Activated CD4-positive, alpha-beta memory T cell treated with anti-CD3 and anti-CD28 coated beads, Interleukin-2, amount 10 ng/mL, durations not matched to agents 7 days and 5 days (primary cell): ENCODE data around the gene IGSF8. TPM values are rescaled to one million over a fixed set of nuclear protein-coding genes. Genes with fewer than 3 reads are reported as not detected.

Experiments used
- CTCF ChIA-PET: fragments of 350-600 bp; sonication (Branson Sonifier 250); formaldehyde crosslinking; loops from one replicate; lab custom pipeline; 2021; ENCODE audit warnings: antibody characterized with exemption, inconsistent platforms; lab: Charles Lee
- POLR2A ChIA-PET: fragments of 350-600 bp; sonication (Branson Sonifier 250); formaldehyde crosslinking; loops from one replicate; lab custom pipeline; 2021; ENCODE audit warnings: antibody characterized with exemption; lab: Charles Lee
- DNase-seq: peaks from one replicate; pipeline ENCODE4 v3.0.0-alpha.2; 2020
- H3K27ac Mint-ChIP-seq: one replicate; pipeline ENCODE4 v1.8.0; 2021; ENCODE audit warnings: mild to moderate bottlenecking, mixed read lengths
- H3K27me3 Mint-ChIP-seq: one replicate; pipeline ENCODE4 v1.8.0; 2021; ENCODE audit warnings: mixed read lengths
- H3K36me3 Mint-ChIP-seq: one replicate; pipeline ENCODE4 v1.8.0; 2021; ENCODE audit warnings: low read depth, mixed read lengths
- H3K4me1 Mint-ChIP-seq: one replicate; pipeline ENCODE4 v1.8.0; 2021; ENCODE audit warnings: mixed read lengths
- H3K4me3 Mint-ChIP-seq: one replicate; pipeline ENCODE4 v1.8.0; 2021; ENCODE audit warnings: mild to moderate bottlenecking, mixed read lengths
- H3K9me3 Mint-ChIP-seq: one replicate; pipeline ENCODE4 v1.8.0; 2021; ENCODE audit warnings: mixed read lengths
- total RNA-seq, 2 experiments: library from RNA; stranded (reverse); gene quantifications; one replicate each; pipeline ENCODE4 v1.2.3, GENCODE V29; 2021

Gene IGSF8
- total RNA-seq, 2 experiments from 2014 or later, result 30.5 to 31.6 TPM

GRCh38 chr1:160078512-160079195 is 19.8 kb downstream of the IGSF8 start:
- POLR2A ChIA-PET, result interaction anchor here (1.1 to 1.6 kb wide), 5 partner anchors 9 to 153 kb away, joined by 3 to 6 read pairs (median 4); partner anchors contain the start of genes IGSF8 and TAGLN2
- CTCF ChIA-PET, result interaction anchor here (0.5 to 10.1 kb wide), 35 partner anchors 8 to 269 kb away, joined by 3 to 112 read pairs (median 4); partner anchors contain the start of genes IGSF8, KCNJ10 and PIGM
- DNase-seq, result peak; percentile 71
- no peaks in the 10 kb centered on the region for H3K4me1 Mint-ChIP-seq
- no peak overlapping the region for H3K27ac Mint-ChIP-seq
- H3K36me3 Mint-ChIP-seq, result no peaks in the 10 kb centered on the region
- H3K4me3 Mint-ChIP-seq, result no peak overlapping the region
- H3K9me3 Mint-ChIP-seq, result no peaks in the 10 kb centered on the region
- H3K27me3 Mint-ChIP-seq, result peaks cover 63% of the 10 kb centered on the region

- H3K27ac Mint-ChIP-seq, result no peak overlapping the region
- CTCF ChIA-PET, result interaction anchor here (0.6 to 10.1 kb wide), 17 partner anchors 9 to 1102 kb away, joined by 3 to 112 read pairs (median 7); partner anchors contain the start of gene IGSF8
- H3K9me3 Mint-ChIP-seq, result no peaks in the 10 kb centered on the region
- POLR2A ChIA-PET, result interaction anchor here (1.2 to 1.6 kb wide), 3 partner anchors 9 to 31 kb away, joined by 3 to 5 read pairs (median 3); no protein-coding TSS in a partner anchor
- peaks cover 58% of the 10 kb centered on the region for H3K27me3 Mint-ChIP-seq
- DNase-seq, result no peak
- no peaks in the 10 kb centered on the region for H3K4me1 Mint-ChIP-seq
- H3K4me3 Mint-ChIP-seq, result no peak overlapping the region
- H3K36me3 Mint-ChIP-seq, result no peaks in the 10 kb centered on the region
Observed at GRCh38 chr1:160077486-160077885, 20.9 kb downstream of the IGSF8 start.

- ChIA-PET POLR2A (interaction anchor here (1.4 kb wide), 1 partner anchor 10 kb away, joined by 3 read pairs; no protein-coding TSS in a partner anchor), CTCF (interaction anchor here (1.3 to 10.1 kb wide), 3 partner anchors 11 to 303 kb away, joined by 3 to 112 read pairs (median 79); no protein-coding TSS in a partner anchor)
- Mint-ChIP-seq H3K36me3 (no peaks in the 10 kb centered on the region), H3K9me3 (no peaks in the 10 kb centered on the region), H3K4me3 (no peak overlapping the region), H3K4me1 (peaks cover 7% of the 10 kb centered on the region), H3K27ac (no peak overlapping the region), H3K27me3 (peaks cover 58% of the 10 kb centered on the region)
- DNase-seq, result no peak
Observed at GRCh38 chr1:160076295-160076694, 22.1 kb downstream of the IGSF8 start.

GRCh38 chr1:160075836-160076235 is 22.6 kb downstream of the IGSF8 start:
- no peak for DNase-seq
- no peaks in the 10 kb centered on the region for H3K9me3 Mint-ChIP-seq
- H3K4me1 Mint-ChIP-seq, result peaks cover 8% of the 10 kb centered on the region
- ChIA-PET CTCF (interaction anchor here (1.3 to 10.1 kb wide), 3 partner anchors 11 to 303 kb away, joined by 3 to 112 read pairs (median 79); no protein-coding TSS in a partner anchor), POLR2A (interaction anchor here (1.4 kb wide), 1 partner anchor 11 kb away, joined by 3 read pairs; no protein-coding TSS in a partner anchor)
- no peak overlapping the region for H3K4me3 Mint-ChIP-seq
- no peaks in the 10 kb centered on the region for H3K36me3 Mint-ChIP-seq
- H3K27ac Mint-ChIP-seq, result no peak overlapping the region
- H3K27me3 Mint-ChIP-seq, result peaks cover 55% of the 10 kb centered on the region

GRCh38 chr1:160074865-160075264 is 23.6 kb downstream of the IGSF8 start:
- ChIA-PET CTCF (interaction anchor here (1.2 to 10.1 kb wide), 3 partner anchors 9 to 29 kb away, joined by 3 to 112 read pairs (median 79); no protein-coding TSS in a partner anchor), POLR2A (no interaction called here)
- Mint-ChIP-seq H3K4me3 (no peak overlapping the region), H3K36me3 (no peaks in the 10 kb centered on the region), H3K4me1 (peaks cover 15% of the 10 kb centered on the region), H3K9me3 (no peaks in the 10 kb centered on the region), H3K27ac (no peak overlapping the region), H3K27me3 (peaks cover 53% of the 10 kb centered on the region)
- no peak for DNase-seq

GRCh38 chr1:160071289-160071688 is 27.1 kb downstream of the IGSF8 start:
- Mint-ChIP-seq H3K9me3 (no peaks in the 10 kb centered on the region), H3K27me3 (peaks cover 60% of the 10 kb centered on the region), H3K4me3 (no peak overlapping the region), H3K27ac (no peak overlapping the region), H3K4me1 (peaks cover 18% of the 10 kb centered on the region), H3K36me3 (no peaks in the 10 kb centered on the region)
- POLR2A ChIA-PET, result no interaction called here
- CTCF ChIA-PET, result interaction anchor here (0.6 to 10.1 kb wide), 5 partner anchors 8 to 66 kb away, joined by 3 to 79 read pairs (median 8); no protein-coding TSS in a partner anchor
- no peak for DNase-seq

- no peak overlapping the region for H3K27ac Mint-ChIP-seq
- ChIA-PET CTCF (interaction anchor here (1.8 to 10.1 kb wide), 3 partner anchors 9 to 24 kb away, joined by 8 to 79 read pairs (median 12); no protein-coding TSS in a partner anchor), POLR2A (interaction anchor here (1.3 kb wide), 1 partner anchor 23 kb away, joined by 3 read pairs; no protein-coding TSS in a partner anchor)
- peaks cover 18% of the 10 kb centered on the region for H3K4me1 Mint-ChIP-seq
- no peaks in the 10 kb centered on the region for H3K9me3 Mint-ChIP-seq
- H3K4me3 Mint-ChIP-seq, result peak overlapping the region; percentile 69
- DNase-seq, result peak; percentile 46
- H3K27me3 Mint-ChIP-seq, result peaks cover 64% of the 10 kb centered on the region
- H3K36me3 Mint-ChIP-seq, result no peaks in the 10 kb centered on the region
Observed at GRCh38 chr1:160070243-160071163, 27.9 kb downstream of the IGSF8 start.

- Mint-ChIP-seq H3K4me3 (peak within 1 kb of the TSS; percentile 69), H3K27ac (no peak within 1 kb of the TSS), H3K9me3 (no peaks in the 10 kb centered on the region), H3K27me3 (peaks cover 62% of the 10 kb centered on the region), H3K4me1 (peaks cover 18% of the 10 kb centered on the region), H3K36me3 (no peaks in the 10 kb centered on the region)
- ChIA-PET POLR2A (interaction anchor here (1.3 kb wide), 1 partner anchor 23 kb away, joined by 3 read pairs; no protein-coding TSS in a partner anchor), CTCF (interaction anchor here (1.8 to 10.1 kb wide), 2 partner anchors 10 to 17 kb away, joined by 12 to 79 read pairs; no protein-coding TSS in a partner anchor)
- no peak for DNase-seq
Observed at GRCh38 chr1:160069460-160070231, 28.8 kb downstream of the IGSF8 start, which contains the start of gene KCNJ10. KCNJ10 (minus strand) TSS chr1:160070160; CDS start chr1:160042532, 27,628 bp downstream.

GRCh38 chr1:160068225-160068624 is 30.2 kb downstream of the IGSF8 start:
- H3K36me3 Mint-ChIP-seq, result no peaks in the 10 kb centered on the region
- no peak for DNase-seq
- H3K4me3 Mint-ChIP-seq, result no peak overlapping the region
- no peak overlapping the region for H3K27ac Mint-ChIP-seq
- ChIA-PET POLR2A (no interaction called here), CTCF (interaction anchor here (2.6 to 3.2 kb wide), 2 partner anchors 11 to 22 kb away, joined by 13 to 22 read pairs; no protein-coding TSS in a partner anchor)
- H3K27me3 Mint-ChIP-seq, result peaks cover 56% of the 10 kb centered on the region
- H3K9me3 Mint-ChIP-seq, result no peaks in the 10 kb centered on the region
- peaks cover 18% of the 10 kb centered on the region for H3K4me1 Mint-ChIP-seq

GRCh38 chr1:160066829-160067745 is 31.3 kb downstream of the IGSF8 start:
- Mint-ChIP-seq H3K27ac (no peak overlapping the region), H3K4me1 (peaks cover 18% of the 10 kb centered on the region), H3K9me3 (no peaks in the 10 kb centered on the region), H3K27me3 (peaks cover 55% of the 10 kb centered on the region), H3K4me3 (no peak overlapping the region), H3K36me3 (no peaks in the 10 kb centered on the region)
- CTCF ChIA-PET, result interaction anchor here (0.6 to 3.2 kb wide), 4 partner anchors 12 to 34 kb away, joined by 3 to 22 read pairs (median 8); no protein-coding TSS in a partner anchor
- POLR2A ChIA-PET, result interaction anchor here (0.6 kb wide), 1 partner anchor 11 kb away, joined by 3 read pairs; no protein-coding TSS in a partner anchor
- no peak for DNase-seq
